ENCODE results near the gene EMID1.

The EMID1 gene

DNA sequence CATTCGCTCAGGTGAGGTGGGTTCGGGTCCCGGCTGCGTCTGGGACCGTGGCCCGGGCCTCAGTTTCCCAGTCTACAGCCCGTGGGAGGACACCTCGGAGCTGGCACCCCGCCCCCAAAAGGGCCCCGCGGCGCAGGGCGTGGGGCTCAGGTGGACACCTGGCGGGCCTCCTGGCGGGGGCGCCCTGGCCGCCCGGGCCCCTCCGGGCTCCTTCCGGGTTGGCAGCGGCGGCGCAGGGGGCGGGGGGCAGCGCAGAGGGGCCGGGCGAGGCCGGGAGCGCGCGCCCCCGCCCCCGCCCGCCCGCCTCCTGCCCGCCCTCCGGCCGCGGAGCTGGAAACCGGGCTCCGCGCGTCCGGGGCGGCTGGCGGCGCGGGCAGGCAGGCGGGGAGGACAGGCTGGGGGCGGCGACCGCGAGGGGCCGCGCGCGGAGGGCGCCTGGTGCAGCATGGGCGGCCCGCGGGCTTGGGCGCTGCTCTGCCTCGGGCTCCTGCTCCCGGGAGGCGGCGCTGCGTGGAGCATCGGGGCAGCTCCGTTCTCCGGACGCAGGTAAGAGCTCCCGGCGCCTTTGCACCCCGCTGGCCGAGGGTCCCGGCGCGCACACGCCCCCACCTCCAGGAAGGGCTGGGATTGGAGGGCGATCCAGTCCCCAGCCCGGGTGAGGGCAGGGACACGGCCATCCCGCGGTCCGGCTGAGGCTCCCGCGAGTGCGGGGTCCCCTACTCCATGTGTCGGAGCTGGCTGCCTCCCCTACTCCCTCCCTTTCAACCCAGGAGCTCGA is at the start of gene EMID1:
TSS of gene EMID1 (plus strand) at position 303 of the 778 bp plus-strand sequence. CDS start at position 446, 143 bp downstream.
- DNase-seq = no peak

DNA sequence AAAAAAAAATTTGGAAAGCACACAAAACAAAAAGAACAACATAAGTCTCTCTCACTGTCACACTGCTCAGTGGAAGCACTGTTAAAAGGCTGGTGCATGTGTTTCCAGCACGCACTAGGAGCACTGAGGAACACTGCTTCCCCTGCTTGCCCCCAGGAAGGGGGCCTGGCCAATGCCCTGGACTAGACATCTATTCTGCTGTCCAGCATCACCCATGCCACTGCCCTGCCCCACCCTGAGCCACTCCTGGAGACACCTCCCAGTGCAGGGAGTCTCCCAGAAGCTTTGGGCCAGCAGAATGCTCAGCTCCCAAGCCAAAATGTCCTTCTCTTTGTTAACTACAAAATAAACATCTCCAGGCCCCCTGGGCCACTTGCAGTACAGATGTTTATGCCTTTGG is 49.7 kb upstream of the EMID1 start:
- DNase-seq = no peak

- DNase-seq = no peak
Observed at GRCh38 chr22:29156507-29156906, 49.2 kb upstream of the EMID1 start.

GRCh38 chr22:29157759-29158535 is 47.7 kb upstream of the EMID1 start:
- no peak for DNase-seq

DNA sequence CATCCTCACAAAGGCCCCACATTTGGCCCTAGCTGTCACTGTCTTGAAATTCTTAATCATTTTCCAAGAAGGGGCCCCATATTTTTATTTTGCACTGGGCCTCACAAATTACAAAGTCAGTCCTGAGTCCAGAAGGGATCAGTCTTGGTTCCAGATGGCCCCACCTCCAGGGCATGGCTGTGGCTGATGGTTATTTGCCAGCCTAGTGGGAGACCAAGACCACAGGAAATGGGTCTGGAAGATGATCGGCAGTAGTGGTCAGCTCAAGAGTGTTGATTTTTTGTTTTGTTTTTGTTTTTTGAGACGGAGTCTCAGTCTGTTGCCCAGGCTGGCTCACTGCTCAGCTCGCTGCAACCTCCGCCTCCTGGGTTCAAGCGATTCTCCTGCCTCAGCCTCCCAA is 47.1 kb upstream of the EMID1 start:
- no peak for DNase-seq

DNA sequence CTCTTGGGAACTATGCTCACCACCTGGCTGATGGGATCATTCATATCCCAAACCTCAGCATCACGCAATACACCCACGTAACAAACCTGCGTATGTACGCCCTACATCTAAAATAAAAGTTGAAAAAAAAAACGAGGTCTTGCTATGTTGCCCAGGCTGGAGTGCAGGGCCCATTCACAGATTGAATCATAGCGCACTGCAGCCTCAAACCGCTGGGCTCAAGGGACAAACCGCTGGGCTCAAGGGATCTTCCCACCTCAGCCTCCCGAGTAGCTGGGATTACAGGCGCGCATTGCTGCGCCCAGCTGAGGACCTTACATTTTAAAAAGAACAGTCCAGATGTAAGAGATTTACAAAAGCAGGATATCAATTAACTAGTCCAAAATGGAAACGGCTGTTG is 41.9 kb upstream of the EMID1 start:
- DNase-seq = no peak

DNA sequence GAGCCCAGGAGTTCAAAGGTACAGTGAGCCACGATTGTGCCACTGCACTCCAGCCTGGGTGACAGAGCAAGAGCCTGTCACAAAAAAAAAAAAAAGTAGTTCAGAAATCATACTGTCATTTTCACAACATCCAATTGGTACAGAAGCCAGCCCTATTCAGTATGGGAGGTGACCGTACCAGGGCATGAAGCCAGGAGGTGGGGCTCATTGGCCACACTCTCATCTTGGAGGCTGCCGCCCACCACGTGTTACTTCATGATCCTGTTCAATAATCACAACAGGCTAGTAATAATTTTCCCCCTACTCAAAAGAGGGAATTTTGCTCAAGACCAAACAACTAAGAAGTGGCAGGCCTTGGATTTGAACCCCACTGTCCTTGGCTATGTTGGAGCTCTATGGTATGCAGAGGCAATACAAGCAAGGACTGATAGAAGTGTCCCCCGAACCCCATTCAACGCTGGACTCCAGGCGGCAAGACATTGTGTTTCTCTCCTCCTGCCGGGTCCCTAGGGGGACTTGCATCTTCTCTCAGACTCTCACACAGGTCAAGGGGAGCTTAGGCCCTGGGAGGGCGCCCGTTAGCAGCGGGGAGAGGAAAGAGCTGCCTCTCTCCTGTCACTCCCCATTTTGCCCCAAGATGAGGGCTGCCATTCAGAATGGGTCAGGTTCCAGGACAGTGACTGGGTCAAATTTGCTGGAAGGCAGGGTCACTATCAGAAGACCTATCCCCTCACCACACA is 40.2 kb upstream of the EMID1 start:
- DNase-seq = no peak

DNA sequence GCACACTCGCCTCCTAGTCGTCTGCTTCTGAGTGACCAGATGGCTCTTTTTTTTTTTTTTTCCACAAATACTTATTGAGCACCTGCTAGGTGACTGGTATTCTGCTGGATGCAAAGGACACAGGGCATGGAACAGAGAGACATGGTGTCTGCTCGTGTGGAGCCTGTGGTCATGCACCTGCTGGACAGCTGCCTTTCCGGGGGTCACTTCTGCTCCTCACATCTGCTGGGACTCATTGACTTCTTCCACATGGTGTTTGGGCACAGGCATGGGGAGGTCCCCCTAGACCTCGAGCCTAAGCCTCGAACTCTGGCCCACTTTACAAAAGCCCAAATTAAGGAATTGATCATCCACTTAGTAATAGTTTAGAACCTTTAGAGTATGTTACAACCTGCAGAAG is 39.5 kb upstream of the EMID1 start:
- no peak for DNase-seq

- DNase-seq = no peak
Observed at GRCh38 chr22:29167032-29167911, 38.4 kb upstream of the EMID1 start.

DNA sequence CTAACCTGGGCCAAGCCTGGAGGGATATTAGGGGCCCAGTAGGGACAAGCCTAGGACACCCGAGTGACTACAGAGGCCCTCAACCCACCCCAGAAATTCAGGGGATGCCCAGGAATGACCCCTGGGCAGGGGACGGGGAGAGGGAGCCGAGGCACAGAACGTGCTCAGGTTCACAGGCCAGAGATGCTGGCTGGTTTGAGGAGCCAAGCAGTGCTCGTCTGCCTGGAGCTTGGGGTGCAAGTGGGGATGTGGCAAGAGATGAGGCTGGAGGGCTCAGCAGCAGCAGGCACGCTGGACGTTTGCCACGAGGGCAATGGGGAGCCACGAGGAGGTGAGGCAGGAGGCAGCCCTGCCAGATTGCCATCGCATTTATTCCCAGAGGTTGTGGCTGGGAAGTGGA is 34.0 kb upstream of the EMID1 start:
- DNase-seq = no peak

DNA sequence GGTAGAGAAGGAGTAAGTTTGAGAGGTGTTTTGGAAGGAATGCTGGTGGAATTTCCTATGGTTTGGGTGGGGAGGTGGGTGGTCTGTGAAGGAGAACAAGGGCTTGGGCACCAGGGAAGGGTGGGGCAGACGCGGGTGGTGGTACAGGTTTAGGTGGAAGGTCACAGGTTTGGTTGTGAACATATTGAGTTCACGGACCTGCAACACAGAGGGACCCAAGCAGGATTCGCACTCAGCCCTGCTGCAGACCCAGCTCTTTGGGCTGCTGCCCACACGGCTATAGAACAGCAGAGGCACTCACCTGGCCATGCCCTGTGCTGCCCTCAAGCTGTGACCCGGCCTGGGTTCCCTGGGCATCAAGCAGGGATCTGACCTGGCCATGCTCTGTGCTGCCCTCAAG is 33.5 kb upstream of the EMID1 start:
- DNase-seq = no peak

- DNase-seq = no peak
Observed at GRCh38 chr22:29175312-29175835, 30.3 kb upstream of the EMID1 start.

DNA sequence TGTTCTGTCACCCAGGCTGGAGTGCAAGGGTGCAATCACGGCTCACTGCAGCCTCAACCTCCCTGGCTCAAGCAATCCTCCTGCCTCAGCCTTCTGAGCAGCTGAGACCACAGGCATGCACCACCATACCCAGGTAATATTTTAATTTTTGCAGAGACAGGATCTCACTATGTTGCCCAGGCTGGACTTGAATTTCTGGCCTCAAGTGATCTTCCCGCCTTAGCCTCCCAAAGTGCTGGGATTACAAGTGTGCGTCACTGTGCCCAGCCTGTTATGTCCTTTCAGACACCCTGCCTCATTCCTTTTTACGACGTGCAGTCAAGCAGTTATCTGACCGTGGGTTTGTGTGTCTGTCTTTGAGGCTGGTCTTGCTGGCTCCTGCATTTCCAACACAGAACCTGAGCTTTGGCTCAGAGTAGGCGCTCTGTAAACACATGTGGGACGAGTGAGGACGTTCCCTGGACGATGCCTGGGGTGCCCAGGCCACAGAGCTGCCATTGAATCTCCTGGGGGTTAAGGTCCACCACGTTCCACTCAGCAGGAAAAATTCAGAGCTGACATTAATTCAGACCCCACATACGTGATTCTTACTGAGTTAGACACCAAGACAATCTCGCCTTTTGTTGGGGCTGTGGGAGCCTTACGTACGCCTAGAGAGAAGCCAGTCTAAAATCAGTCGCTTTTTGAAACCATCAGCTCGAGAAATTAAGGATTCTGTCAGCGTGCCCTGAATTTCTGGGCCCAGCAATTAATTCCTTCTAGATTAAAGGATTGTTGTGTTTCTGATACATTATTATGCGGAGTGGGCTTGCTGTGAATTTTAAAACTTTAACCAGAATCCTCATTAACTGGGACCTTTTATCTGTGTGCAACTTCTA is 21.5 kb upstream of the EMID1 start:
- DNase-seq = no peak

GRCh38 chr22:29184849-29185490 is 20.7 kb upstream of the EMID1 start:
- no peak for DNase-seq

DNA sequence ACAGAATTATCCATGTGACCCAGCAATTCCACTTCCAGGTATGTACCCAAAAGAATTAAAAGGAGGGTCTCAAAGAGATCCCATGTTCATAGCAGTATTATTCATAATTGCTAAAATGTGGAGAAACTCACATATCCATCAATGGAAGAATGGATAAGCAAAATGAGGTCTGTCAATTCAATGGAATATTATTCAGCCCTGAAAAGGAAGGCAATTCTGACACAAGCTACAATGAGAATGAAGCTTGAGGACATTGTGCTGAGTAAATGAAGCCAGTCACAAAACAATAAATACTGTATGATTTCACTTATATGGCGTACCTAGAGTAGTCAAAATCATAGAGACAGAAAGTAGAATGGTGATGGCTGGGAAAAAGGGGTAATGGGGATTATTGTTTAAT is 19.4 kb upstream of the EMID1 start:
- no peak for DNase-seq

GRCh38 chr22:29187831-29188230 is 17.9 kb upstream of the EMID1 start:
- no peak for DNase-seq

DNA sequence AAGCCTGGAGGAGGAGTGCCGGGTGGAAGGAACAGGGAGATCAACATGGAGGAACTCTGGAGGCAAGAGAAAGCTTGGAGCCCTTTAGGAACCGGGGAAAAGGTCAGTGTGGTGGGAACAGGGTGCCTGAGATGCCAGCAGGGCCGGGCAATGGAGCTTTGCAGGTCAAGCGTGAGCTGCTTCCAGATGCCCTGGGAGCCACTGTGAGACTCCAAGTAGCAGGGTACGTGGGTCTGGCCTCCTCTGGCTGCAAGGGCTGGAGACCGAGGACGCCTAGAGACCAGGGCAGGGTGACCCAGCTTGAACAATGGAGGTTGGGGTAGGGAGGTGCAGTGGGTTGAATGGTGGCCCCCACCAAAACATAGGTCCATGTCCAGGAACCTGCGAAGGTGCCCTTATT is 15.6 kb upstream of the EMID1 start:
- no peak for DNase-seq

GRCh38 chr22:29190918-29191317 is 14.8 kb upstream of the EMID1 start:
- DNase-seq = no peak

DNA sequence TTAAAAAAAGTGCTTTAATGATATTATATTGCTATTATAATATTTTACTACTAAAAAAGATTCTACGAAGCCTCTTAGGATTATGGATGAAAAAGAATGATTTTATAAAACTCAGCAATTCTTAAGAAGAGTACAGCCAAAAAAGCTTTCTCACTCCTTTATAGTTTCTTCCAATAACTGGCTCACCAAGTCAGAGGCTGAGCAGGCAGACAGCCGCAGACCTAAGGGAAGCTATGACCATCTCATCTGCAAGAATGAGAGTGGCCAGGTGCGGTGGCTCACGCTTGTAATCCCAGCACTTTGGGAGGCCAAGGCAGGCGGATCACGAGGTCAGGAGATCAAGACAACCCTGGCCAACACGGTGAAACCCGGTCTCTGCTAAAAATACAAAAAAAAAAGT is 12.7 kb upstream of the EMID1 start:
- no peak for DNase-seq

- DNase-seq = no peak
Observed at GRCh38 chr22:29194184-29194583, 11.5 kb upstream of the EMID1 start.
